Urothelium cell line (cell line): ENCODE measurements around the gene FARP2.
"Not testable (repeated sequence)": the region's sequence is repeated elsewhere in the genome, so short reads cannot be mapped to it uniquely, and the experiment has no call there.

Experiments
- DNase-seq: peaks from one replicate; pipeline ENCODE4 v3.0.0; 2011; ENCODE audit warnings: low spot score, mixed read lengths
- FAIRE-seq: peaks from 2 replicates; lab custom pipeline; 2011; peaks lifted over from hg19 to GRCh38; lab: Jason Lieb, UNC

The FARP2 gene

DNA sequence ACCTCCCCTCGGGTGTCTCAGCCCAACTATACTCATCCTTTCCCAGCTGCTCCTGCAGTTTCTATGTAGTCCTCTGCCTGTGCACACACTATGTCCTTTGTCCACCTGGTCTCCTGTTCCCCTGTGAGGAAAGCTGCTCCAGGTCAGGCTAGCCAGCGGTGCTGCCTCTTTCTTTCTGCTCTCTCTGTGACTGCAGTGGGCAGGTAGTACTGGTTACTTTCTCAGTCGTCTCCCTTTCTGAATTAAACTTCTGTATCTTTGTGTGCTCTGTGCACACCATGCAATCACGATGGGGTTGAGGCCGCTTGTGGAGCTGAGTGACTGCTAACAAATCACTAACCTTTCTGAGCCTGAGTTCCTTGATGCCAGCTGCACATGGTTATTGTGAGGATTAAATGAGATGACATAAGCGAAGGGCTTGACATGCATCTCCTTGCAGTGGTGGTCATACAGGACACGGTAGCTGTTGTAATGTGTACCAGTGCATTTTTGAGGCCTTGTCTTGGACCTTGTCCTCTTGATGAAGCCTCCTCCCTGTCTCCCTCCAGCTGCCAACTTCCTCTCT lies 3.5 kb downstream of the FARP2 start:
- no peak for DNase-seq
- FAIRE-seq, result no peak

DNA sequence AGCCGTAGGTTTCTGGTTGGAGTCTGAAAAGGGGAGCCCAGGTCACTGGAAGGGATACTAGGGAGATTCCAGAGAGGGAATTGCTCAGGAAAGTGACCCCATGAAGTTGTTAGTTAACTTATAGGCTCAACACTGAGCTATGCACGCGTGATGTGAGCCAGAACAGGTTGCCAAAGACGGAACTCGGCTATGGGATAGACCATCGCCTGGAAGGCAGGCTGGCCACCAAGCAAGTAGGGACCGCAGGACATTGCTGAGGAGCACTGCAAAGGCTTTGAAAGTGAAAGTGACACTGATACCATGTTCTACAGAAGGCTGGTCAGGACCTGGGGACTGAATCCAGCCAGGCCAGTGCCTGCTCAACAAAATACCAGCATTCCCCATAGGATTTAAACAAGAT lies 7.3 kb downstream of the FARP2 start:
- FAIRE-seq (no peak), DNase-seq (no peak)

DNA sequence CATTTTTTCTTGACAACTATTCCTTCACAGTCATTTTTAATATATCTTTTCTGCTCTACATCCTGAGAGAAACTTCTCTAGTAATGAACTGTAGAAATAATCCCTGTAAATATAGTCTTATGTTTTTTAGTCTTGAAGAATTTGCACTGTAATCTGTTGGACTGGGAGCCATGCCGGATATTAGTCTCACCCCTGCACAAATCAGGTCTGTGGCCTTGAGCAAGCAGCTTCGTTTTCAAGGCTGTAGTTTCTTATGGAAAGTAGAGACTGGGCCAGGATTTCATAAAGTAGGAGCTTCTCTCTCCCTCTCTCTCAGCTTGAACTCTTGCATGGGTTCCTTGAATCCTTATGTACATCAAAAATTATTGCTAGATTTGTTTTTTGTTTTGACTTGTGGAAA lies 8.7 kb downstream of the FARP2 start:
- FAIRE-seq (no peak), DNase-seq (no peak)

DNA sequence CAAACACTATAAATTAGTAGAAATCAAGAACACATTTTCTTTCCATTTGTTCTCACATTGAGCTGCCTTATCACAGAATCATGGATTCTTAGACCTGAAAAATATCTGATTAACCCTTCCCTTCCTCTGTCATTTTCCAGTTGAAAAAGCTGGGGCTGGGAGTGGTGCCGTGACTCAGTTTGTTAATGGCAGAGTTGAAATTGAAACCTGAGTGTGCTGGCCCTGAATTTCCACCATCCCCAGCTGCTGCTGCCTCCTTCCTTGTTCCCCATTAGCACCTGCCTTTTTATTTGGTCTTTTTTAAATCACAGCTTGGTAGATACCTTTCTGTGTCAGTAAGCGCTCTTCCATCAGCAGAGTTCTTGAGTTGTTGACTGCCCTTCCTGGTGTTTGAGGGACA lies 10.6 kb downstream of the FARP2 start:
- DNase-seq (no peak), FAIRE-seq (no peak)

DNA sequence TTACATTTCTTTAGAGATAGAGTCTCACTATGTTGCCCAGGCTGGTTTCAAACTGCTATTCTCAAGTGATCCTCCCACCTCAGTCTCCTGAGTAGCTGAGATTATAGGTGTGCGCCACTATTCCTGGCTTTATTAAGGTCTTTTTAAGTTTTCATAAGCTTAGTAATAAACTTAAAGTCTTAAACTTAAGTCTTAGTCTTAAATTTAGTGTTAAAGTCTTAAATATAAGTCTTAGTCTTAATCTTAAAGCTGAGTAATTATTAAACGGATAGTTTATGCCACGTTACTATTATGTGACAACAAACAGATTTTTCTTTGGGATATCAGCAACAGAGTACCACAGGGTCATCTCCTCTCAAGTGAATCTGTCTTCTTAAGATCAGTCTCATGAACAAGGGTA lies 12.6 kb downstream of the FARP2 start:
- DNase-seq (no peak), FAIRE-seq (no peak)

DNA sequence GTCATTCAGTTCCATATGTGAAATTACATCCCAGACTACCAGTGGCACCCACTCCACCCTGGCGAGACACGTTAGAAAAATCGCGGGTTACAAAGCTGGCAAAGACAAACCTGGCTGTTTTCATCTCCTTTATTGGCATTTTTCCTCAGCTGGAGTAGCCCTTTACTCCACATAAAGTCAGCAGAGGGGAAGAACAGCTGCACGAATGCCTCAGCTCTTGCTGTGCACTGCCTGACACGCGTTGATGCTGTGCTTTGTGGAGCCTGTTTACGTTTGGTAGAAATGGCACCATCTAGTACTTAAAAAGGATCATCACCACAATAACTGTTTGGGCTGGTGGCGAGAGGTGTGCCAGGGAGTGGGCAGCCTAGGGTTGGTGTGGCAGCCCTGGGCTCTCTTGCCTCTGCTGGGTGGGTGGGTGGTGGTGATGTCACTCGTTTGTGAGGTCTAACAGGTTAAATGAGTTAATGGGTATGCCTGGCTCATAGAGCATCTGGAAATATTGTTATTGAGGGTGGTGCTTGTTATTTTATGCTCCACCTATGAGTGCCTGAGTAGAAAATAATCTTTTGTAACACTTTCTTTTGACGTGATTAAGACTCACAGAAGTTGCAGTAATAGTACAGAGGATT lies 16.4 kb downstream of the FARP2 start:
- FAIRE-seq, result no peak
- no peak for DNase-seq

DNA sequence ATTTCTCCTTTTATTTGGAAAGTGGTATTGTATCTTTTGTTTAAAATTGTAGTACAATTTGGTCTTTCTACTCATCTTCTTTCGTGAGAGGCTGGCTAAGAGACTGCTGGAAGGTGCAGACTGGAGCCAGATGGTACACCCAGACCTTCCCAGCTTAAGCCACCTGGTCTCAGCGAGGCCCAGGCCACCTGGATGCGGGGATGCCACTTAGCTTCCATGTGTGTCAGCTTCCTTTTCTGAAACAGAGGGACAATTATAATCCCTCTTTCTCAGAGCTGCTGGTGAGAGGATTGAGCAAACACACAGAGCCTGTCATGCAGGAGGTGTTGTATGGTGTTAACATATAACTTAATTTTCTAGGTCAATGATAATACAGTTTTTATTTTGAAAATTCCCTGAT lies 17.4 kb downstream of the FARP2 start:
- FAIRE-seq, result no peak
- no peak for DNase-seq

DNA sequence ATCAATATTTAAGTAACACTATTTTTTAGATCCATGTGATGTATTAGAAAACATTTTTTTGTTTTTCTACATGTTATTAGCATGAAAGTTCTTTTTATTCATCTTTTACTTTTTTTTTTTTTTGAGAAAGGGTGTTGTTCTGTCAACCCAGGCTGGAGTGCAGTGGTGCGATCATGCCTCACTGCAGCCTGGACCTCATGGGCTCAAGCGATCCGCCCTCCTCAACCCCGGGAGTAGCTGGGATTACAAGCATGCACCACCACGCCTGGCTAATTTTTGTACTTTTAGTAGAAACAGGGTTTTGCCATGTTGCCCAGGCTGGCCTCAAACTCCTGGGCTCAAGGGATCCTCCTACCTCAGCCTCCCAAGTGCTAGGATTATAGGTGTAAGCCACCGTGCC lies 17.8 kb downstream of the FARP2 start:
- FAIRE-seq, DNase-seq: not testable (repeated sequence)

DNA sequence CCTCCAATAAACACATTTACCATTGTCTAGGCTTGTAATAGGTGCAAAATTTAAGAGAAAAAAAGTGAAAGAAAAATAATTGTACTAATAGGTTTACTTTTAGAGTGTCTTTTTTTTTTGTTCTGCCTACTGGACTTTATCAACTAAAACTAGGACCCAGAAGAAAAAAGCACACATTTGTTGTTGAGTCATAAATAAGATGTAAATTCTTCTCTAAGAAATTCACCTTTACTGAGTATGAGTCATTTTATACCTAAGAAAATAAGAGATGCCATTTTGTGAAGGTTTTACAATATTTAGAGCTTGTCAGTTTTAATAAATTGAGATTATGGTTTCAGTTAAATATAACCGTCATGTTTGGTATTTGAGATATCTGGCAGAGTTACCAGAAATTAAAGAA lies 19.2 kb downstream of the FARP2 start:
- no peak for FAIRE-seq
- no peak for DNase-seq

DNA sequence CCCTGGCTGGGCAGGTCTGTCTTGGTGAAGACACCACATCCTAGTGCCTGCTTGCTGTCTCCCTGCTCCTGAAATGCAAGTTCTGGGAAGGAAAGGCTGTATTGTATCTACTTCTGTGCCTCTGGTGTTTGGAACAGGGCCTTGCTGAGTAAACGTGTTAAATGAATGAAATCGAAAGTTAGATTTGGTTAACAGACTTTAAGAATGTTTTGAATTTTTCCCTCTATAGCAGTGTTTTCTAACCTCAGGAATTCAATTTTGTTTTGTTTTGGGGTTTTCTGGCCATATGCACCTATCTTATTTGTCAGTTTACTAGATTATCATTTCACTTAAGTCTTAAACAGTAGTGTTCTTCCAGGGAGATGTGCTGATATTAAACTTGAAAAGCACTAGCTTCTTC lies 20.7 kb downstream of the FARP2 start:
- DNase-seq (no peak), FAIRE-seq (no peak)

DNA sequence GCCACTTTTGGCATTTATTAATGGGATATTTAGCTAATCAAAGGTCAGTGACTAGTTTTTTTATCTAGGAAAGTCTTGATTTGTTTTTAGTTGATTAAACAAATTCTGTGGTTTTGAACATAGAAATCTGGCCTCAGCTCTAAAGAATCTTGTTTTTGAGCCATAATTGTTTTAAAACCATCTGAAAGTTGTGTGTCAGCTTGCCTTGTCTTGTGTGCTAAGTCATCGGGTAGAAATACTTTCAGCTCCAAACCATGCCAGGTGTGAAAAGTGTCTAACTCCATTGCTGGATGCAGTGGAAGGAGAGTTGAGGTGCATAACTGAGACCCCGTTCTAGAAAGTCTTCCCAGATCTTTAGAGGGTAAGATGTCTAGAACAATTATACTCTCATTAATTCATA lies 22.7 kb downstream of the FARP2 start:
- DNase-seq (no peak), FAIRE-seq (no peak)

DNA sequence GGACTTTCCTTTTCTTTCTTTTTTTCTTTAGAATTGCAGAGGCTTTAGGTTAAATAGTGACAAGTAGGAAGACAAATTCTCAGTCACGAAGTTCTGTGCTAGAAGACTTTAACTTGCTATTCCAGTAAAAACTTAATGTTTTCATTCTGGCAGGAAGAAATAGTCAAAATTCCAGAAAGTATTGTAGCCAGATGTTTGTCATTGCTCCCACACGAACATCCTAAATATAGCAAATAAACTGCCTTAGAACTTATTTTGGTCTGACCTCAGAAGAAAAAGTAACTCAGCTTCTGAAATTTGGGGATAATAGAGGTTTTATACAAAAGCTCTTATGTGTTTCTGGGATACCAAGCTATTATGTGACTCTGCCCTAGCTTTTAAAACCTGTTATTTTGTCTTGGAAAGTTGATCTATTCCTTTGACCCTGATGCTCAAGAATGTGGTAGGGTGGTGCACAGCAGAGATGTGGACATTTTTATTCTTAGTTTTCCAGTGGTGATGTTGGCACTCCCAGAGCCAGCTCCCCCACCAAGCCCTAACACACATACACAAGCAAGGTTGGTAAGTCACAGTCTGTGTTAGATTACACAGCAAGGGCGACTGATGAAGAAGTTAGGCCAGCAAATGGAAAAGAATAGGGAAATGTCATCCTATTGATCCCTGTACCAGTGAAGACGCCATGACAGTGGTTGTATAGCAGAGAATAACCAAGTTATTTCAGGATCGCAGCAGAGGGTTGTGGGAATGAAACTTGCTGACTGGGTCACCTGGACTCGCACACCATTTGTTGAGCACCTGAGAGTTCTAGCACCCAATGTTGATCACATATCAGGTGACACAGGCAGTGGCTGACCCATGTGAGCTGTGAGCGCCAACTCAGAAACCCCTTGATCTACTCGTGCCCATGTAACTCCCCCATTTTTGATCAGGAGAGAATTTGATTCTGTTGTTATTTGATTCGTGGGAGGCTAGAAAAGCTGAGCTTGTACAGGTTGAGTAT lies 23.7 kb downstream of the FARP2 start:
- FAIRE-seq, result no peak

DNA sequence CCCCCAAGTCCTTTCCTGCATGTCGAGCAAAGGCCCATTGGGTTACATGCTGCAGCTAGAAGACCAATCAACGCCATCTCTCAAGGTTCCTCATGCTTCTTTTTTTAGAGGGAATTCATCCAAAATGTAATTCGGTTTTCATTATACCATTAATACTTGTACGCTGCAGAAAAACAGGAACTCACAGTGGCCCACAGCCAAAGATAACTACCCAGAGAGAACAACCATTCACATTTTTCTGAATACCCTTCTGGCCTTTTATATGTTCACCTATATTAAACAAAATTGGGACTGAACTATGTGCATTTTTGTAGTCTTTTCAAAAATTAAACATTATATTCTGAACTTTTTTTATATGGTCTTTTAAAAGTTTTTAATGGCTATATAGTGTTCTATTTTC lies 25.8 kb downstream of the FARP2 start:
- FAIRE-seq (no peak), DNase-seq (no peak)

More for the DNA sequence above, 23.7 kb downstream of the FARP2 start:
- DNase-seq, result no peak

DNA sequence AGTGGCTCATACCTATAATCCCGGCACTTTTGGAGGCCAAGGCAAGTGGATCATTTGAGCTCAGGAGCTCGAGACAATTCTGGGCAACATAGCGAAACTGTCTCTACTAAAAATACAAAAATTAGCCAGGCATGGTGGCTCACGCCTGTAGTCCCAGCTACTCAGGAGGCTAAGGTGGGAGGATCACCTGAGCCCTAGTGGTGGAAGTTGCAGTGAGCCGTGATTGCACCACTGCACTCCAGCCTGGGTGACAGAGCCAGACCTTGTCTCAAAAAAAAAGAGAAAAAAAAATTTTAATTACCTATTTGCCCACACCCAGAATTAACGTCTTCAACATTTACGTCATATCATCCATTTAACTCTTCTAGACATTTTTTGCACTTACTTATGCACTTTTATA lies 29.4 kb downstream of the FARP2 start:
- DNase-seq, FAIRE-seq: not testable (repeated sequence)

DNA sequence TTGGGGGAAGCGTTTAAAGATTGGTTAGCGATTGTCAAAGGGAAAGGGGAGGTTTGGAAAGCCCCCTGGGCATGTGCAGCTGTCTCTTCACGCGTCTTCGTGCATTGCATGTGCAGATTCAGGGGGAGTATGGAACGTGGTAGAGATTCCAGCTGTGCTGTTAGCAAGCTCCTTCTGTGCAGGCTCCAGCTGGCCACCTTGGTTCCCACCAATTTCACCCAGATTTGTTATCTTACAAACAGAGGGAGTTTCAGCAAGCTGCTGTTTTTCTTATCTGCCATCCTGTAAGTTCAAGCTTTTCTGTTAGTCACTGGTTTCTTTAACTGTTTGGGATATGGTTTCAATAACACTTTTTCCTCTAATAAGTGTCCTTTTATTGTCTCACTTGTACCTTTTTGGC lies 30.4 kb downstream of the FARP2 start:
- FAIRE-seq, result no peak
- DNase-seq, result no peak

DNA sequence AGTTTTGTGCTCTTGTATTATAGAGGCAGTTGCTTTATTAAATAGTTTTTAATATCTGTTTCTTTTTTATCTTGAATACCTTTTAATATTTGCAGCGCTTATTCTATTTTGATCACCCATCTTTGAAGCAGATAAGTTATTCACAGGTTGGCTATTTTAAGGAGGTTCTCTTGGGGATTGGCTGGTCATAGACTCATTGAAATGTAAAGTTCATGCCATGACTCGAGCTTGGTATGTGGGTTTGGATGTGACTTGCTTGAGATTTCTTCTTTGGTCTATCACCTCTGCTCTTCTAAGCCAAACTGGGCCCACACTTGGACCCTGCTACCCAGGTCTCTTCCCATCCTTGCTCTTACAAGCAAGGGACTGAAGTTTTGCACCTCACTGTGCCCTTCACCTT lies 33.6 kb downstream of the FARP2 start:
- DNase-seq (no peak), FAIRE-seq (no peak)

DNA sequence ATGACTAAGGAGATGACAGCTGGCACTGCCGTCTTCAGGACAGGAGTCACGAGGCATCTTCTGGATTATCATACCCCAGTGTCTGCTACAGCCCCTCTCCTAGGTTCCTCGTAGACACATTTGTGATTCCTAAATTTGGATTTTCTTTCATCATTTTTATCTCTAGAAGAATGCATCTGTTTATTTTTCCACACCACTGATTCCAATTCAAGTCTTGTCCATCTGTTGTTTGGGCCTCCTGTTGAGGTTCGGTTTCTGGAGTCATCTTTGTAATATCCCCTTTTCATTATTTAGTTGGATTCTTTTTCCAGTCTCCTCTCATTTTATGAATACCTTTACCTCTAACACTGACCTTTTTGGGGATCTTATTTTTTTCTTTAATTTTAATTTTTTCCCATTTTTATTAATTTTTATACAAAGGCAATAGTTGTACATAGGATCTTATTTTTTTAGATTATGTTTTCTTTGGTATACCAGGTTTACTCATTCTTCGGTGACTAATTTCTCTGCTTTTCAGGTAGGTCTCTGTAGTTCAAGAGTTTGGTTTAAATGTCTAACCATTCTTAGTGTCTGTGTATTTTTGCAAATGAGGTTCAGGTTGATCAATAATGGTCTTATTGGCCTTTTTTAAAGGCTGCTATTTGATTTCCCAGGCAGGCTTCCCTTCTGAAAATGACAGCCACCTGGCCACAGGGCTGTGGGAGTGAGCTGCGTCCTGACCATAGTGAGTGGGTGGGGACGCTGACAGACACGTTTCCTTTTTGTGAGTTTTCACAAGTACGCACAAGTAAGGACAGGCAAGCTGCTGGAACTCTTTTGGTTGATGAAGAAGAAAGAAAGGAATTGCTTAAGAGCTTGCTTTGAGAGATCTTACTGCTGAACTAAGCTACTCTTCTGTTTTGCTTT lies 34.5 kb downstream of the FARP2 start:
- no peak for DNase-seq
- FAIRE-seq, result no peak

DNA sequence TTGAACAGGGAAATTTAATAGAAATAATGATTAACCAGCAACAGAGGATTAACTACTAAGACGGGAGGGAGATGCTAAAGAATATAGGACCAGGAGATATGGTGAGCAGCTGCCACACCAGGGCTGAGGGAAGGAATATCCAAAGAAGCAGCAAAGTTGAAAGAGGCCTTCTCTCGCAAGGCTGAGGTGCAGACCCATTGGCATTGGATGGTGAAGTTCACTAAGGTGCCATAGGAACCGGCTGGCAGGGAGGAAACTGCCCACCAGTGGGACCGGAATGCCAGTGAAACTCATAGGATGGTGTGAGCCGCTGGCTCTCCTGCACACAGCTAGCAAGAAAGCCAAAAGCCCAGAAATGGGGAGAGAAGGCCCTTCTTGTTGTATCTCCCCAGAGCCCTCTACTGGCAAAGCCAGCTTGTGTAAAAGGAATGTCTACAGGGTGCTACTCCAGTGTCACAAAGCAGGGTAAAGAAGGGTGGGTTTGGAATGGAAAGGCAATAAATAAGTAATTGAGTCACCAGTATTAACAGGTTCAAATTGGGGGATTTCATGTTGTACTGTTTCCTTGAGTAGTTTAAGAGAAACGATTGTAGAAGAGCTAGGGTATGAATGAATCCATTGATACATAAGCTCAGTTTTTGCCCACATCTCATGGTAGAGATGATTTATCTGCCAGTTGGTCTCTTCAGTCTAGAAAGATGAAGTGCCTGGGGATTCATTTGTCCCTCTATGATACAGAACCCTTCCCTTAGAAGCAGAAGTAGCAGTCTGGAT lies 36.0 kb downstream of the FARP2 start:
- FAIRE-seq (no peak), DNase-seq (peak; percentile 8)

DNA sequence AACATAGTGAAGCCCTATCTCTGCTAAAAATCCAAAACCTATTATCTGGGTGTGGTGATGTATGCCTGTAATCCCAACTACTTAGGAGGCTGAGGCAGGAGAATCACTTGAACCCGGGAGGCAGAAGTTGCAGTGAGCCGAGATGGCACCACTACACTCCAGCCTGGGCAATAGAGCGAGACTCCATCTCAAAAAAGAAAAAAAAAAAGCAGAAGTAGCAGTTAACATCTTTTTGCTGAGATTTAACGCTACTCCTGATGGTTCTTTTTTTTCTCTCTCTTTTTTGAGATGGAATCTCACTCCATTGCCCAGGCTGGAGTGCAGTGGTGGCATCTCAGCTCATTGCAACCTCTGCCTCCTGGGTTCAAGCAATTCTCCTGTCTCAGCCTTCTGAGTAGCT lies 36.7 kb downstream of the FARP2 start:
- DNase-seq, FAIRE-seq: not testable (repeated sequence)
